Measurements from ENCODE around the gene GOLGA2.

GRCh38 chr9:128206916-128207910 is 68.6 kb downstream of the GOLGA2 start:
- TF ChIP-seq POLR2A (IDR thresholded peaks at IDR 0.05) (no peak), CTCF (IDR thresholded peaks at IDR 0.05) (no peak)
